GM12892 (cell line): Measurements from ENCODE around the gene RET.

Source experiments
- POLR2A ChIP-seq: IDR thresholded peaks from 2 replicates; pipeline ENCODE4 v1.6.1; 2011; ENCODE audit warnings: low read depth, low read length, control low read depth
- POLR2AphosphoS5 ChIP-seq: IDR thresholded peaks from 2 replicates; pipeline ENCODE4 v1.6.1; 2011; ENCODE audit warnings: low read depth, low read length, control low read depth

GRCh38 chr10:43120929-43121314 lies 44.1 kb downstream of the RET start:
- no peak for TF ChIP-seq POLR2A
- no peak for TF ChIP-seq POLR2AphosphoS5
